ENCODE results near the gene TFCP2.
"Not testable (repeated sequence)": the region's sequence is repeated elsewhere in the genome, so short reads cannot be mapped to it uniquely, and the experiment has no call there.

The TFCP2 gene

GRCh38 chr12:51078346-51078745, 94.6 kb downstream of the TFCP2 start:
- DNase-seq: not testable (repeated sequence)

DNA sequence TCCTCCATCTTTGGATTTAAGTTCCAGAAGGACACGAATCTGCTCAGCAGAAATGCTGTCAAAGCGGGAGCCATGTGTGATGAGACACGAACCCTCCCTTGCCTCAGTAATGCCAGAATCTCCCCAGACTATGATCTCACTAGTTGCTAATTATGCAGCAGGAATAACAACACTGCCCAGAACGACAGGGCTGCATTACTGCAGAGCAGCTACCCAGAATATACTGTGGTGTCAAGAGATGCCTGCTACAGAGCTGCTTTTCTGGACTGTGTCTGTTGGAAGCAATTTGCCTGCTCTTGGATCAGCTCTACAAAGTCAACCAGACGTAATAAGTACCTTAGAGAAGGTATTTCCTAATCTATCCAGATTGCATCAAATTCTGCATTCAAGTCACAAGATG, 95.0 kb downstream of the TFCP2 start:
- DNase-seq: no peak

- no peak for DNase-seq
Measured at GRCh38 chr12:51076236-51076930, 96.6 kb downstream of the TFCP2 start.

DNA sequence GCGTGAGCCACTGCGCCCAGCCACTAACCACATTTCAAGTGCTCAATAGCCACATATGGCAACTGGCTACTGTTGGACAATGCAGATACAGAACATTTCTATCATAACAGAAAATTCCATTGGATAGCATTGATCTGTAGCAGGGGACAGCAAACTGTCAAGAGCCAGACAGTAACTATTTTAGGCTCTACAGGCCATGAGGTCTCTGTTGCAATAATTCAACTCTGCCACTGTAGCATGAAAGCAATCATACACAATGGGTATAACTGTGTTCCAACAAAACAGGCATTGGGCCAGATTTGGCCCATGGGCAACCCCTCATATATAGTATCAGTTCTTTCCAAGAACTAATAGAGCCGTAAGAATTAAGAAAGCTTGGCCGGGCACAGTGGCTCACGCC, 97.5 kb downstream of the TFCP2 start:
- DNase-seq: no peak

DNA sequence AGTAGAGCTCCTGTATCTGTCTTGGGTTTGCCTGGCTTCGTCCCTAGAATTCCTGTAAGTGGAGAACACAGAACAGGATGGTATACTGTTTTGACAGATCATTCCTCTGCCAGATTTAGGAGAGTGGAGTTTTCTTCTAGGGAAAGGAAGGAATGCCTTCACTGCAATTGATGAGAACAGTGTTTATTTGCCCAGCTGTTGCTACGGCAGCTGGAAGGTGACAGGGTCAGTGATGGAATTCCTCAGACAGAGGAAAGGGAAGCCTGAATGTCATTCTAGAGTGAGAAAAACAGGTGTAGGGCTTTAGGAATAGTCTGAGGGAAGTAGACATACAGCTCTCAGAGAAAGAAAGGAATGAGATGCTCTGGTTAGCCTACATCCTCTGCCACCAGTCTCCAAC, 101.3 kb downstream of the TFCP2 start:
- no peak for DNase-seq

- DNase-seq: no peak
Measured at GRCh38 chr12:51070004-51070403, 102.9 kb downstream of the TFCP2 start.

DNA sequence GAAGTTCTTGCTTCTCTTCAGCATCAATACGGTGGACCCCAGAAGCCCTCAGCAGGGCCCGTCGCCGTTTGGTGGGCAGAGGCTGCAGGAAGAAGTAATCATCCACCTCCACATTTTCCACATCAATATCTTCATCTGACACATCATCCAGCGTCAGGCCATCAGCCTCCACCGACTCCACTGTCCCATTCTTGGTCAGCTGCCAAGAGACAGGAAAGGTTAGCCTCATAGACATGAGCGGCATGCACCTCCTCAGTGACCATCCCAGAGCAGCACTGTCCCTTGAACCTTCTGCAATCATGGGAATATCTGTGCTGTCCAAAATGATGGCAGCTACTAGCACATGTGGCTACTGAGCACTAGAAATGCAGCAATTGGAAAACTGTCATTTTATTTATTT, 105.2 kb downstream of the TFCP2 start:
- DNase-seq: no peak

DNA sequence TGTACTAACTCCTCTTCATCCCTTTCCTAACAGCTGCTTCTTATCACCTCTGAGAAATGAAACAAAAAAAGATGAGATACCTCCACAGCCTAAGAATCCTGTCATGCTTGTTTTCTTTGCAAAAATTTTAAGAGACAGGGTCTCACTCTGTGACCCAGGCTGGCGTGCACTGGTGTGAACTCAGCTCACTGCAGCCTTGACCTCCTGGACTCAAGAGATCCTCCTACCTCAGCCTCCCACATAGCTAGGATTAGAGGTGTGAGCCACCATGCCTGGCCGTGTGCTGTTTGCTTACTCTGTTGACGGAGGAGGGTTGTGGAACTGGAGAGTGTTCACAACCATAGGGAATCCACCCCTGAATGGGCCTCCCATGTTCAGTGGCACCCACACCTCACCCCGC, 105.7 kb downstream of the TFCP2 start:
- DNase-seq: no peak

DNA sequence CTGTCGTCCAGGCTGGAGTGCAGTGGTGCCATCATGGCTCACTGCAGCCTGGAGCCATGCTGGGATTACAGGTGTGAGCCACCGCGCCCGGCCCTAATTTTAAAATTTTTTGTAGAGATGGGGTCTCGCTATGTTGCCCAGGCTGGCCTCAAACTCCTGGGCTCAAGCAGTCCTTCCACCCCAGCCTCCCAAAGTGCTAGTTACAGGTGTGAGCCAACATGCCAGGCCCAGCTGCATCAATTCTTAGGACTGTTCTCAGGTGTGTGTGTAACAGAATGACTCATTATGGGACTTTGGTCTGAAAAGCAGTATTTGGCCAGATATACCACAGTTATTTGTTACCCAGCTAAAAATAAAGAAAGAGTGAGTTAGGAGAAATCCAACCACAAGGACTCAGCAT, 107.4 kb downstream of the TFCP2 start:
- no peak for DNase-seq

DNA sequence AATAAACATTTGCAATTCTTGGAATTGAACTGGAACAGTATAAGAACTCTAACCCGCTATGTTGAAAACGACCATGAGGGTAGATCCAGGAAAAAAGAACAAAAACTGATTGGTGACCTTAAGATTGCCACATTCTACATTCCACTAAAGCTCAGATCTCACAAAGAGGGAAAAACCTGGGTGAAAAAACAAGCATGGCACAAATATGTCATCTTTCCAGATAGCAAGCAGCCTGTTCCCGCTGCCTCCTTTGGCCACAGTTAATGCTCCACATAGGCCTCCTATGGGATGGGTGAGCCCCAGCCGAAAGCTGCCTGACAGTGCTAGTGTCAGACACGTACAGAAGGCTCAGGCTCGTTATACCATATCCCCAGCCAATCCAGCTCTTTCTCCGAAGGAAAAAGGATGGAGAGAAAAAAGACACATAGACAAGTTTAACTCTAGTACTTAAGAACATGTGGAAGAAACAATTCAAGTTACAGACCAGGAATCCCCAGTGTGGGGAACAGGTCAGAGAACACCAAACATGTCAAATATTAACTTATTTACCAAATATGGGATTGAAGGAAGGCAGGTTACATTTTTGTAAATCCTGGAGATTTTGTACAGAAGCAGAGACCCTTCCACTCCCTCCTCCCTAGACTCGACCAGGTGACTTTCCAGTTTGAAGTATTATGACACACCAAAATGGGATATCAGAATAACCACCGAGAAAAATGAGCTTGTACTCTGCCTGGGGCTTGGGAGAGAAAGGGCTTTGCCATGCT, 110.1 kb downstream of the TFCP2 start:
- DNase-seq: no peak

GRCh38 chr12:51059086-51059485, 113.8 kb downstream of the TFCP2 start:
- DNase-seq: no peak

GRCh38 chr12:51056242-51056641, 116.7 kb downstream of the TFCP2 start:
- no peak for DNase-seq

GRCh38 chr12:51055060-51055459, 117.9 kb downstream of the TFCP2 start:
- DNase-seq: no peak

DNA sequence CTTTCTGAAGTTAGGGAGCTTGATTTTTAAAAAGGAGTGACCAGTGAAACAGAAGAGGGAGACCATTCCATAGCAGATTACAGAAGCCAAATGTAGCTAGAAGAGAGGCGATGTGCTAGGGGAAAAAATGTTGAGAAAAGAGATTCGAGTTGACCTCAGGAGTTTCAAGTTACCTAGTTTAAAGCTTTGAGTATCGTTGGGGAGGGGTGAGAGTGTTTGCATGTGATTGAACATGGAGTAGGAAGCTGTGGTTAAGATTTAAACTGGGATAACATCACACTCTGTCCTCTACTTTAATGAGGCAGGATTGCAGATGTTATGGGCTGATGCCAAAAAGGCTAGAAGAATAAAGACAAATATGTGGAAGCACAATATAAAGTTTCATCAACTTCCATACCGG, 121.1 kb downstream of the TFCP2 start:
- DNase-seq: no peak

GRCh38 chr12:51049525-51049924, 123.4 kb downstream of the TFCP2 start:
- no peak for DNase-seq

DNA sequence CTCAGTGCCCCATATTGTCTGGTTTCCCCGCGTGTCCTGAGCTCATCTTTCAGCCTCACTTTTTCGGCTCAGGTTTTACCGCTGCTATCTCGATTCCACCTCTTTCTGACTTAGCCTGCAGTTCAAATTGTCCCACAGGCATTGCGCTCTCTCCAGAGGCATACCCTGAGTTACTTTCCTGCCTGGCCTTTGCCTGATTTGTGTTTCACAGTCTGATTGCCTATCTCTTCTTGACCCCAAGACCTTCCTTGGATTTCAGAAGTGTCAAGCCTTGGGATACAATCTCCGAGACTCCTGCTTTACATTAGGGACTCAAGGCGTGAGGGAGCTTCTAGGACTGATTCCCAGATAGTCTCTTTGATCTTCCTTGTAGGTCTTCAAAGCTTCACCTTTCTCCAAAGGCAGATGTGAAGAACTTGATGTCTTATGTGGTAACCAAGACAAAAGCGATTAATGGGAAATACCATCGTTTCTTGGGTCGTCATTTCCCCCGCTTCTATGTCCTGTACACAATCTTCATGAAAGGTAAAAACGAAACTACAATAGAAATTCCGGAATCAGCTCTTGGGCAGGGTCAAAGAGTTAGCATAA, 124.2 kb downstream of the TFCP2 start:
- no peak for DNase-seq

DNA sequence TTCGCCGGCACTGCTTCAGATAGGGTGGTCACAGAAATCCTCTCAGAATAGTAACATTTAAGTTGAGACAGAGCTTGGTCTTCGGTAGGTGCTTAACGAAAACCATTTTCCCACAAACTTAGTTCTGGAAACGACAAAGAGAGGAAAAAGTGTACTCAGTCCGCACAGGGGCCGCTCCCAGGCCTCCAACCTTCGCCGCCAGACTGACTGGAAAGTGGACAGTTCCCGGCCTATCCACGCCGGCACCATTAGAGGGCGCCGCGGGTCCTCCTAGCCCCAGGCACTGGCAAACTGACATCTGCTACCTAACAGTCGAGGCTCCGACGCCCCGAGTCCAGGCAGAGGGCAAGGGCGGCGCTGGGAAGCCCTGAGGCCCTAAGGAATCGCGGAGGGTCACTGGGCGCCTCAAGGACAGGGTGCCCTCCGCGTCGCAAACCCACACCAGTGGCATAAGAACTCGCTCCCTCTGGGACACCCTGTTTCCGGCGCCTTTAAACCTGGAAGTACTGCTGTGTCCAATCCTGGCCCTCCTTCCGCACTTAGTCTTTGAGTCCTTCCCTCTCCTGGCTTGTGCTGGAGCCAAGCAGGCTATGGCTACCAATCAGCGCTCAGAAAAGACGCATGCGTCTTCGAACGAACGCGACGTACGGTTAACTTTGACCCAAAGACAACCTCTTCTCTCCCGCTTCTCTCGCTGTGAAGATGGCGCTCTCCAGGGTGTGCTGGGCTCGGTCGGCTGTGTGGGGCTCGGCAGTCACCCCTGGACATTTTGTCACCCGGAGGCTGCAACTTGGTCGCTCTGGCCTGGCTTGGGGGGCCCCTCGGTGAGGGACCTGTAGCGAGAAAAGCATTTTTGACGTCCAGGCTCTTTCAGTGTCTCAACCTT, 125.0 kb downstream of the TFCP2 start, which contains the start of gene LETMD1:
Gene LETMD1, plus strand, starts transcription at position 673 of the 886 bp plus-strand sequence. Its CDS starts 30 bp downstream, at position 703.
- DNase-seq: peak; percentile 95

All from DMS153 (cell line).